Glomerular visceral epithelial cell (primary cell): Measurements from ENCODE around the gene ASB4.
"Not testable (repeated sequence)": the region's sequence is repeated elsewhere in the genome, so short reads cannot be mapped to it uniquely, and the experiment has no call there.

Source experiments
- DNase-seq: peaks from one replicate; pipeline ENCODE4 v3.0.0-alpha.2; 2016; ENCODE audit errors: extremely low spot score

The ASB4 gene

GRCh38 chr7:95485391-95486123 lies at the start of gene ASB4:
TSS of gene ASB4 (plus strand) at chr7:95485943. CDS start at chr7:95485972, 29 bp downstream.
- no peak for DNase-seq

- no peak for DNase-seq
Observed at GRCh38 chr7:95436407-95436806, 49.3 kb upstream of the ASB4 start.

- no peak for DNase-seq
Observed at GRCh38 chr7:95440394-95441038, 45.2 kb upstream of the ASB4 start.

- DNase-seq, result peak; percentile 92
Observed at GRCh38 chr7:95441042-95441823, 44.5 kb upstream of the ASB4 start.

- no peak for DNase-seq
Observed at GRCh38 chr7:95444796-95445195, 40.9 kb upstream of the ASB4 start.

- DNase-seq, result no peak
Observed at GRCh38 chr7:95446618-95447017, 39.1 kb upstream of the ASB4 start.

- DNase-seq, result no peak
Observed at GRCh38 chr7:95454438-95455045, 31.2 kb upstream of the ASB4 start.

GRCh38 chr7:95457947-95458346 lies 27.8 kb upstream of the ASB4 start:
- no peak for DNase-seq

GRCh38 chr7:95460653-95461052 lies 25.1 kb upstream of the ASB4 start:
- DNase-seq, result not testable (repeated sequence)

- DNase-seq, result no peak
Observed at GRCh38 chr7:95467912-95468607, 17.7 kb upstream of the ASB4 start.

- DNase-seq, result peak; percentile 8
Observed at GRCh38 chr7:95469187-95469586, 16.6 kb upstream of the ASB4 start.

GRCh38 chr7:95469848-95470247 lies 15.9 kb upstream of the ASB4 start:
- no peak for DNase-seq

- DNase-seq, result peak; percentile 56
Observed at GRCh38 chr7:95470452-95470851, 15.3 kb upstream of the ASB4 start.

- no peak for DNase-seq
Observed at GRCh38 chr7:95471071-95471470, 14.7 kb upstream of the ASB4 start.

- peak; percentile 83 for DNase-seq
Observed at GRCh38 chr7:95472581-95473161, 13.1 kb upstream of the ASB4 start.

- no peak for DNase-seq
Observed at GRCh38 chr7:95473276-95473985, 12.3 kb upstream of the ASB4 start.

GRCh38 chr7:95476072-95476847 lies 9.5 kb upstream of the ASB4 start:
- no peak for DNase-seq

GRCh38 chr7:95476904-95477594 lies 8.7 kb upstream of the ASB4 start:
- peak; percentile 73 for DNase-seq
